HFF-Myc (cell line): ENCODE data around the gene SPRY1.

Experiments
- DNase-seq: peaks from one replicate; pipeline ENCODE4 v3.0.0-alpha.2; 2011; ENCODE audit warnings: low read depth; ENCODE audit errors: extremely low read depth
- H3K4me3 ChIP-seq: replicated peaks from 2 replicates; pipeline ENCODE4 v1.5.1; 2011; ENCODE audit warnings: low read depth, mild to moderate bottlenecking, control low read depth, low read length
- TF ChIP-seq, protein P1 (sequence below): IDR thresholded peaks from 2 replicates; pipeline ENCODE4 v1.5.1; 2012; ENCODE audit warnings: mild to moderate bottlenecking, low read depth, low read length, control low read depth; ENCODE audit errors: missing control alignments

SPRY1 gene

DNA sequence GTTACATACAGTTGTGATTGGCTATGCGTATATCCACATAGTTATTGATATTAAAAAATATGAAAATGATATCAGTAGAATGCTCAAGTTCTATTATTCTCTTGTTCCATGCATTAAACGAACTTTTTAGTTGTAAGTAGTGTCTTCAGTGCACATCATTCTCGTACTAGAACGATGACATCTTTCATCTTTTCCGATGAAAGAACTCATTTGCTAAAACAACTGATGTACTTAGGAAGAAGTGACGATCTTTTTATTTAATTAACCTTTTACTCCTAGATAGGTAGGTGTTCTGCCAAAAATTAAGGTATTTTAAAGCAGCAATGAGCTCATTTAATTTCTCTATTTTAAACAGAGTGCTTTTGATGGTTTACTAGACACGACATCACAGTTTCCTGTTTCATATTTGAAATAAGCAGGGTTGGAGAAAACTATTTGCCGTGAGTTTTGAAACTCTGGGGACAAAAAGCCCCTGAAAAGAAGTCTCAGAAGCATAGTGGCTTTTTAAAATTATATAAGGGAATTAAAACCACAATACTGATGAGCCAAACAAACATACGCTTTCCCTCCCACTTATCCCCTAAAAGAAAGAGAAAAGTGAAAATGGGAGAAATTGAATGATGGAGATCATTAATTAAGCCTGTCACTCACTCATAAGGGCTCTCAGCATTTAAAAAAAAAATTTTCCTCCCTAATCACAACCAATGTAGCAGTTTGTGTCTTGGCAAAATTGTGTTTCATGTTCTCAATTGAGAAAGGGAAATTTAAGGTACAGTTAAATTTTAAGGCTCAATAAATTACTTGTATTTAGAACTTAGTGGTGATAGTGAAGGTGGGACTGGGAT is 25.6 kb downstream of the SPRY1 start:
- DNase-seq = no peak
- TF ChIP-seq, protein P1, sequence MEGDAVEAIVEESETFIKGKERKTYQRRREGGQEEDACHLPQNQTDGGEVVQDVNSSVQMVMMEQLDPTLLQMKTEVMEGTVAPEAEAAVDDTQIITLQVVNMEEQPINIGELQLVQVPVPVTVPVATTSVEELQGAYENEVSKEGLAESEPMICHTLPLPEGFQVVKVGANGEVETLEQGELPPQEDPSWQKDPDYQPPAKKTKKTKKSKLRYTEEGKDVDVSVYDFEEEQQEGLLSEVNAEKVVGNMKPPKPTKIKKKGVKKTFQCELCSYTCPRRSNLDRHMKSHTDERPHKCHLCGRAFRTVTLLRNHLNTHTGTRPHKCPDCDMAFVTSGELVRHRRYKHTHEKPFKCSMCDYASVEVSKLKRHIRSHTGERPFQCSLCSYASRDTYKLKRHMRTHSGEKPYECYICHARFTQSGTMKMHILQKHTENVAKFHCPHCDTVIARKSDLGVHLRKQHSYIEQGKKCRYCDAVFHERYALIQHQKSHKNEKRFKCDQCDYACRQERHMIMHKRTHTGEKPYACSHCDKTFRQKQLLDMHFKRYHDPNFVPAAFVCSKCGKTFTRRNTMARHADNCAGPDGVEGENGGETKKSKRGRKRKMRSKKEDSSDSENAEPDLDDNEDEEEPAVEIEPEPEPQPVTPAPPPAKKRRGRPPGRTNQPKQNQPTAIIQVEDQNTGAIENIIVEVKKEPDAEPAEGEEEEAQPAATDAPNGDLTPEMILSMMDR = no peak

DNA sequence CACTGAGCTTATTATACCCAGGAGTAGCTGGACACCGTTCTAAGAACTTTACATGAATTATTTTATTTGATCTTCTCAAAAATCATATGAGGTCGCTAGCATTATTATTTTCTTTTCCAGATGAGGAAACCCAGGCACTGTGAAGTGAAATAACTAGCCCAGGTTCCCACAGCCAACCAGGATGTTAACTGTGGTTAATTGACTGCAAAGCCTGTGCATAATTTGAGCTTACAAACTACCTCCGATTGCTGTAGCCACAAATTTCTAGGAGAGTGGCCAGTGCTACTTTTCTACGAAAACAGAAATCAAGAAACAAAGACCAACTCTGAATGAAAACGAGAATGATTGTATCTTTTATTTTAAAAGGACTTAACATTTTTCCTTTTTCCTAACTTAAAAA is 27.2 kb downstream of the SPRY1 start:
- no peak for DNase-seq
- H3K4me3 ChIP-seq = no peak overlapping the region
- TF ChIP-seq, protein P1 = no peak

More for the DNA sequence above, 25.6 kb downstream of the SPRY1 start:
- no peak overlapping the region for H3K4me3 ChIP-seq

DNA sequence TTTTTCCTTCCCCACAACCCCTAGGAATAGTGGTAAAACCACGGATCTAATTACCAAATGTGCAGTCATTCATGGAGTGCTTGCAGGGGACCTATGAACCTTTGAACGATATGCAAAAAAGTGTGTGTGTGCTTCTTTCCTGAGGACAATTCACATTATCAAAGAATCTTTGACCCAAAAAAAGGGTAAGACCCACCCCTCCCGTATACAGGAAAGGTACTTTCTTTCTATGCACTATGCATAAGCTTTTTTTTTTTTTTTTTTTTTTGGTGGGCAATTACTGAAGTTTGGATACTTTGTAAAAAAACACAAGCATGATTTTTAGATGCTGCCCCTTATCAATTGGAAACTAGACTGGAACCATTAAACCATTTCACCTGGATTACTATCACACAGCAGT is 31.4 kb downstream of the SPRY1 start:
- no peak overlapping the region for H3K4me3 ChIP-seq
- TF ChIP-seq, protein P1 = no peak
- no peak for DNase-seq

DNA sequence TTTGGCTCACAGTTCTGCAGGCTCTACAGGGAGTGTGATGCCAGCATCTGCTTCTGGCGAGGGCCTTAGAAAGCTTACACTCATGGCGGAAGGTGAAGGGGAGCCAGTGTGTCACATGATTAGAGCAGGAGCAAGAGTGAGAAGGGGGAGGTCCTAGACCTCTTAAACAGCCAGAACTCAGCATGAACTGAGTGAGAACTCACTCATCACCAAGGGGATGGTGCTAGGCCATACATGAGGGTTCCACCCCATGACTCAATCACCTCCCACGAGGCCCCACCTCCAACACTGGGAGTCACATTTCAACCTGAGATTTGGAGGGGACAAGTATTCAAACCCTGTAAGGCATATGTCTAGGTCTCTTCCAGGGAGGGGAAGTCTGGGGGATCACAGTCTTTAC is 33.4 kb downstream of the SPRY1 start:
- TF ChIP-seq, protein P1 = no peak
- no peak for DNase-seq
- H3K4me3 ChIP-seq = no peak overlapping the region

DNA sequence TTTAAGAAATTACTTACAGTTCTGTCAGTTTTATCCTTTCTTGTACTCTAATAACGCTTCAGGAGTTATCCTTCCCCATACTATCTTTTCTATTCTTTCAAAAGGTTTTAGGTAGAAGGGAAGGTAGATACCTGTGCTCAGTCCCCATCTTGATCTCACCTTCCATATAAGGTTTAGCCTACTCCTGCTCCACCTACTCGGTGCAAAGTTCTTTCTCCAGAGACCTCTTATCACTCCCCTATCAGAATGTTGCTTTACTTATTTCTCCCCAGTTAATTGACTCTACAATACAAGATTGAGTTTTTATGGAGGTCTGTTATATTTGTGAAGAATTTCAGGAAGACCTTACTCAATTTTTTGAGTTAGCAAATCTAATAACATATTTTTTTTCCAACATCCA is 33.9 kb downstream of the SPRY1 start:
- DNase-seq = no peak
- TF ChIP-seq, protein P1 = no peak
- H3K4me3 ChIP-seq = no peak overlapping the region

DNA sequence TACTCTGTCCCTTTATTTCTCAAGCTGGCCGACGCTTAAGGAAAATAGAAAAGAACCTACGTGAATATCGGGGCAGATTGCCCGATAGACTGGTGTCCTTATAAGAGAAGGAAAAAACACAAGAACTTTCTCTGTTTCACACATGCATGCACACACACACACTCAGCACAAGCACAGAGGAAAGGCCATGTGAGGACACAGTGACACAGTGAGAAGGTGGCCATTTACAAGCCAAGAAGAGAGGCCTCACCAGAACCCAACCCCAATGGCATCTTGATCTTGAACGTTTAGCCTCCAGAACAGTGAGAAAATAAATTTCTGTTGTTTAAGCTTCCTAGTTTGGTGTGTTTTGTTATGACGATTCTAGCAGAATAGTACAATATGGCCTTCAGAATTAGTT is 37.0 kb downstream of the SPRY1 start:
- DNase-seq = no peak
- TF ChIP-seq, protein P1 = no peak
- H3K4me3 ChIP-seq = no peak overlapping the region
